Psoas muscle (tissue), 8 donors: Measurements from ENCODE around the gene EBPL. TPM values are rescaled to one million over a fixed set of nuclear protein-coding genes. Genes with fewer than 3 reads are reported as not detected.
"Not testable (repeated sequence)": the region's sequence is repeated elsewhere in the genome, so short reads cannot be mapped to it uniquely, and the experiment has no call there.

Source experiments
- ATAC-seq, 4 donors: fragments of 200-7000 bp; cut with Tn5 transposase; one replicate each; pipeline ENCODE4 v1.9.1; 2020; ENCODE audit warnings: moderate library complexity in 3 of 4, mild to moderate bottlenecking in 2 of 4
- DNase-seq, 2 donors: peaks; one replicate each; pipeline ENCODE4 v3.0.0-alpha.2; 2020
- H3K27ac ChIP-seq: fragments of 200-600 bp; one replicate; pipeline ENCODE4 v1.8.0; 2022
- H3K27me3 ChIP-seq, 3 donors: fragments of 200-600 bp in 1 of 3; one replicate each; pipeline versions ENCODE4 v1.6.1 to v1.8.0; 2013 to 2022; ENCODE audit warnings: low read length in 2 of 3, mild to moderate bottlenecking in 2 of 3, moderate library complexity in 1 of 3; ENCODE audit not compliant: insufficient read depth in 3 of 3
- H3K36me3 ChIP-seq, 2 donors: fragments of 200-600 bp in 1 of 2; one replicate each; pipeline versions ENCODE4 v1.6.1 to v1.8.0; 2013 to 2022; ENCODE audit warnings: low read depth in 1 of 2, mild to moderate bottlenecking in 1 of 2, moderate library complexity in 1 of 2; ENCODE audit not compliant: insufficient read depth in 1 of 2
- H3K4me1 ChIP-seq: fragments of 200-600 bp; one replicate; pipeline ENCODE4 v1.8.0; 2022
- H3K4me3 ChIP-seq: fragments of 200-600 bp; one replicate; pipeline ENCODE4 v1.8.0; 2022; ENCODE audit warnings: mild to moderate bottlenecking
- H3K9me3 ChIP-seq: fragments of 200-600 bp; one replicate; pipeline ENCODE4 v1.8.0; 2022
- WGBS, 3 donors: extraction: QIAGEN DNeasy Blood & Tissue Kit; methylation state at CpG; one replicate each; pipeline versions ENCODE4 v1.1.6 to v1.1.7; 2013; 5-methylcytosine and 5-hydroxymethylcytosine counted together
- intact Hi-C, 2 donors: fragments of 100-400 bp; cut with DNase I; formaldehyde crosslinking; loops; one replicate each; pipeline versions ENCODE4 v1.11.0 to v1.14.2; 2022
- polyA plus RNA-seq, 3 donors: library from polyadenylated mRNA; stranded (reverse); fragments of 200-250 nt; gene quantifications; one replicate each; pipeline ENCODE4 v1.2.3, GENCODE V29; 2013
- total RNA-seq, 4 donors: library from RNA; stranded (reverse); fragmentation: NEBNext Ultra II Directional in 2 of 4; extraction: Animal tissue kit (Norgen Biotek cat#: 25700) in 2 of 4; gene quantifications; one replicate each; pipeline versions ENCODE4 v1.2.1 to v1.2.4, GENCODE V29; 2021 to 2023
- TF ChIP-seq, protein P1 (sequence below): fragments of 200-600 bp; IDR thresholded peaks from one replicate; pipeline ENCODE4 v1.8.0; 2022; ENCODE audit warnings: antibody characterized with exemption
- donor health status: healthy with polysubstance abuse.
- donor health status: DM: no; HTN: no; CAD: no; lungs with moderate emphysema.
- donor health status: Bipolar disorder and iron deficiency.
- donor health status: healthy.
- donor health status: DM: yes; HTN: yes; CAD: no.
- donor health status: DM: no; HTN: no; CAD: no.
- donor health status: DM: no; HTN: no; CAD: no.
- donor health status: DM: yes; HTN: yes; CAD: no.

EBPL gene
- total and polyA plus RNA-seq, 7 donors: 4.8 to 10.6 (median 7.3) TPM

DNA sequence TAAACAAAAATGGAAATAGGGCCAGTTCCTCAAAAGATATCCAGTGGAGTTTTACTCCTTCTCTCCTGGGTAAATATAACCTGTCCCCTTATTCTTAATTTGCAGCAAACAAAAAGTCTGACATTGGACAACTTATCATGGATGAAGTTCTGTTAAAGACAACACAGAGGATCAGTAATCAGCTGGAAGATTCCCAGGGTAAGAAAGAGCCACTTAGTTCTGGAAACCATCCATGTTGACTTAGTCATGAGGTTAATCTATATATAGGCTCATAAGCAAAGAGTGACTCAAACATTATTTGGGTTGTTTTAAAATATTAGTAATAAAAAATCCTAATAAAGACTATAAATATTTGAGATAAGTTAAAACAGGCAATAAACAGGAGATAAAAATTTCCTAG lies 40.5 kb upstream of the EBPL start:
- Histone ChIP-seq H3K27ac (peak overlapping the region; percentile 77), H3K9me3 (no peaks in the 10 kb centered on the region), H3K4me1 (peaks cover 34% of the 10 kb centered on the region), H3K27me3 (no peaks in the 10 kb centered on the region), H3K36me3 (peaks cover under 1 to 42% of the 10 kb centered on the region in 2 donors), H3K4me3 (no peak overlapping the region)
- TF ChIP-seq, protein P1, sequence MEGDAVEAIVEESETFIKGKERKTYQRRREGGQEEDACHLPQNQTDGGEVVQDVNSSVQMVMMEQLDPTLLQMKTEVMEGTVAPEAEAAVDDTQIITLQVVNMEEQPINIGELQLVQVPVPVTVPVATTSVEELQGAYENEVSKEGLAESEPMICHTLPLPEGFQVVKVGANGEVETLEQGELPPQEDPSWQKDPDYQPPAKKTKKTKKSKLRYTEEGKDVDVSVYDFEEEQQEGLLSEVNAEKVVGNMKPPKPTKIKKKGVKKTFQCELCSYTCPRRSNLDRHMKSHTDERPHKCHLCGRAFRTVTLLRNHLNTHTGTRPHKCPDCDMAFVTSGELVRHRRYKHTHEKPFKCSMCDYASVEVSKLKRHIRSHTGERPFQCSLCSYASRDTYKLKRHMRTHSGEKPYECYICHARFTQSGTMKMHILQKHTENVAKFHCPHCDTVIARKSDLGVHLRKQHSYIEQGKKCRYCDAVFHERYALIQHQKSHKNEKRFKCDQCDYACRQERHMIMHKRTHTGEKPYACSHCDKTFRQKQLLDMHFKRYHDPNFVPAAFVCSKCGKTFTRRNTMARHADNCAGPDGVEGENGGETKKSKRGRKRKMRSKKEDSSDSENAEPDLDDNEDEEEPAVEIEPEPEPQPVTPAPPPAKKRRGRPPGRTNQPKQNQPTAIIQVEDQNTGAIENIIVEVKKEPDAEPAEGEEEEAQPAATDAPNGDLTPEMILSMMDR: no peak
- DNase-seq (no peak), ATAC-seq (peak; percentile 73 to 89 (median 82))
- intact Hi-C loops: no loop called here

DNA sequence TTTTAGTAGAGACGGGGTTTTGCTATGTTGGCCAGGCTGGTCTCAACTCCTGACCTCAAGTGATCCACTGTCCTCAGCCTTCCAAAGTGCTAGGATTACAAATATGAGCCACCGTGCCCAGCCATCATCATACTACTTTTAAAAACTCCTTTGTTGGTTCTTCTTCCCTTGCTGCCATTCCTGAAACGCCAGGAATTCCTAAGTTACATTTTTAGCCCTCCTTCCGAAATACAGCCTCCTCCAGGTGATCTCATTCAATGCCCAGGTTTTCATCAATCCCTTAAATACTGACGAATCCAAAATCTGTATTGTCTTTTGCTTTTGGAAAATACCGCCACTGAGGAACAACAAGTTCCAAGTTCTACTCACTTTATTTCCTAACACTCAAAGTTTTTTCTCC lies 25.3 kb upstream of the EBPL start:
- Histone ChIP-seq H3K9me3 (peaks cover 10% of the 10 kb centered on the region), H3K4me3 (no peak overlapping the region), H3K4me1 (no peaks in the 10 kb centered on the region), H3K27ac (no peak overlapping the region), H3K36me3 (peaks cover 0 to 60% of the 10 kb centered on the region in 2 donors), H3K27me3 (no peaks in the 10 kb centered on the region)
- 64 to 81% (median 68%) methylated on average over 6 of the region's 6 CpGs for WGBS, 3 donors
- no peak for DNase-seq
- TF ChIP-seq, protein P1: no peak
- intact Hi-C loops: no loop called here
- ATAC-seq: no peak

DNA sequence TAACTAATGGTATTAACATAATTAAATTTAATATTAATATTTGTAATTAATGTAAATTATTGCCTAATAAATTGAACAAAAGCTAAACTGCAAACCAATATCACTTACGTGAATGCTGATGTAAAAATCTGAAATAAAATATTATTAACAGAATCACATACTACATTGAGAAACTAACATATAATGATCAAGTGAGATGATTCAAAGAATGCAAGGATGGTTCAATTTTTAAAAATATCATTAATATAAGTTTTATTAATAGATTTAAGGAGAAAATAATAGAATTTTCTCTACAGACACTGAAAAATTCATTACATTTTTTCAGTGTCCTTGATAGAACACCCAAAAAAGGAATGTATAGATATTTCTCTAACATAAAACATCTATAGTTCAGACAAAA lies 23.5 kb upstream of the EBPL start:
- Histone ChIP-seq H3K4me3 (no peak overlapping the region), H3K27ac (no peak overlapping the region), H3K36me3 (peaks cover 0 to 56% of the 10 kb centered on the region in 2 donors), H3K9me3 (peaks cover 10% of the 10 kb centered on the region), H3K27me3 (no peaks in the 10 kb centered on the region), H3K4me1 (no peaks in the 10 kb centered on the region)
- 99 to 100% (median 100%) methylated on average over 1 of the region's 1 CpG for WGBS, 3 donors
- no peak for ATAC-seq
- TF ChIP-seq, protein P1: no peak
- intact Hi-C loops: no loop called here
- DNase-seq: no peak

DNA sequence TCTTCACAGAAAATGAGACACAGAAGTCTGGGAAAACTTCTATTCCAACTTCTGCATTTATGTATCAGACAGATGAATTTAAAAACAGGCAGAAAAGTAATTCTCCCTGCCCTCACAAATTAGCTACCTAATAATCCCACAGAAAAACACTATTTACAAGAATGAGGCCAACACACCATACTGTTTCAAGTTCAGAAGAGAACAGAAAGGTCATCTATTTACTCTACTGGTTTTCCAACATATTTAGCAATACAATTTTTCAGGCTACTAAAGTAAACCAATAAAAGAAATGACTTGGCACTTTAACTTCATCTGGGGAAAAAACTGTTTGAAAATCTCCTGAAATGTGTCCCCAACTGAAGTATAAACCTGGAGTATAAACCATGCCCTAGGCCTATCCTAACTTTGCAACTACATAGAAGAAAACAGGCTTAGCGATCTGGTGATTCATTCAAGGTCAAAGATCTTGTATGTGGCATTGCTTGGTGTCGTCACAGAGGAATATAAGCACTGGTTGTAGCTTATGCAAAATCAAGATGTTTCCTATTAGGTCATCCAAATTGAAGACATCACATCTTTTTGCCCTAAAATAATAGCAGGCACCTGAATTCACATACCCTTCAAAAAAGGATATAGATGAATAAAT lies 20.1 kb upstream of the EBPL start:
- DNase-seq (no peak), ATAC-seq (peak in 3 of 4 donors; percentile 76 to 81 (median 77))
- Histone ChIP-seq H3K4me3 (no peak overlapping the region), H3K36me3 (peaks cover 0 to 57% of the 10 kb centered on the region in 2 donors), H3K27me3 (no peaks in the 10 kb centered on the region), H3K27ac (no peak overlapping the region), H3K4me1 (no peaks in the 10 kb centered on the region), H3K9me3 (peaks cover 10% of the 10 kb centered on the region)
- intact Hi-C loops: no loop called here
- WGBS, 3 donors: 47 to 63% (median 56%) methylated on average over 2 of the region's 2 CpGs
- TF ChIP-seq, protein P1: no peak

DNA sequence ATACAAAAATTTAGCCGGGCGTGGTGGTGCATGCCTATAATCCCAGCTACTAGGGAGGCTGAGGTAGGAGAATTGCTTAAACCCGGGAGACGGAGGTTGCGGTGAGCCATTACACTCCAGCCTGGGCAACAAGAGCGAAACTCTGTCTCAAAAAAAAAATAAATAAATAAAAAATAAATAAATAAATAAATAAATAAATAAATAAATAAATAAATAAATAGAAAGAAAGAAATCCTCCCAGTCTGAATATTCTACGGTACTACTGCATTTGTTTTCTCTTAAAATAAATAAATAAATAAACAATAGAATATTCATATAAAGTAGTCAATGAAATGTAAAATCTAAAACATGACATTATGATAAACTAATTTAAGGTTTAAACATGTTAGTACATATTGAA lies 13.0 kb upstream of the EBPL start:
- ATAC-seq, H3K4me3 ChIP-seq, DNase-seq, H3K9me3 ChIP-seq, H3K27me3 ChIP-seq, H3K4me1 ChIP-seq, intact Hi-C loops, H3K27ac ChIP-seq: not testable (repeated sequence)
- peaks cover 0 to 95% of the 10 kb centered on the region in 2 donors for H3K36me3 ChIP-seq
- 96 to 99% (median 97%) methylated on average over 7 of the region's 7 CpGs for WGBS, 3 donors
